Measurements from ENCODE around the gene WDTC1. TPM values are rescaled to one million over a fixed set of nuclear protein-coding genes. Genes with fewer than 3 reads are reported as not detected.
"Not testable (repeated sequence)": the region's sequence is repeated elsewhere in the genome, so short reads cannot be mapped to it uniquely, and the experiment has no call there.

WDTC1 gene
- polyA plus RNA-seq, 10 donors: 24.2 to 29.8 (median 26.9) TPM

GRCh38 chr1:27241677-27242076 is 7.2 kb downstream of the WDTC1 start:
- no peak for DNase-seq

DNA sequence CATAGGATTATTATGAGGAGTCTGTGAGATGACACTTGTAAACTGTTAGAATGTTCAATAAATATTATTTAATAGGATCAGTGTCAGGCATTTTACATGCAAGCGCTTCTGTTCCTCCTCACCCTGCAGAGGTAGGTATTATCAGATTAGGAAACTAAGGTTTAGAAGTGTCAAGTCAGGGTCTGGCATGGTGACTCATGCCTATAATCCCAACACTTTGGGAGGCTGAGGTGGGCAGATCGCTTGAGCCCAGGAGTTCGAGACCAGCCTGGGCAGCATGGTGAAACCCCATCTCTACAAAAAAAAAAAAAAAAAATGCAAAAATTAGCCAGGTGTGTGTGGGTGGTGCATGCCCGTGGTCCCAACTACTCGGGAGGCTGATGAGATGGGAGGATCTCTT is 9.2 kb downstream of the WDTC1 start:
- DNase-seq: not testable (repeated sequence)

DNA sequence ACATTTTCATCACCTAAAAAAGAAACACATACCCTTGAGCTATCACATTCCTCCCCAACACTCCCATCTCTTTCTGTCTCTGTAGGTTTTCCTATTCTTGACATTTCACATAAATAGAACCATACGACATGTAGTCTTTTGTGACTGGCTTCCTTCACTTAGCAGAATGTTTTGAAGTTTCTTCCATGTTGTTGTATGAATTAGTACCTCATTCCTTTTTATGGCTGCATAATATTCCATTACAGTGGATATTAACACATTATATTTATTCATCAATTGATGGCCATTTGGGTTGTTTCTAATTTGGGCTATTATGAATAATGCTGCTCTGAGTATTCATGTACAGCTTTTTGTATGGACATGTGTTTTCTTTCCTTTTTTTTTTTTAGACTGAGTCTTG is 11.8 kb downstream of the WDTC1 start:
- no peak for DNase-seq

GRCh38 chr1:27253596-27253995 is 19.2 kb downstream of the WDTC1 start:
- no peak for DNase-seq

- DNase-seq: no peak
These were observed 20.7 kb downstream of the WDTC1 start for GRCh38 chr1:27255136-27255535.

- DNase-seq: no peak
These were observed 22.7 kb downstream of the WDTC1 start for GRCh38 chr1:27257155-27257554.

- DNase-seq: no peak
These were observed 24.2 kb downstream of the WDTC1 start for GRCh38 chr1:27258598-27258997.

DNA sequence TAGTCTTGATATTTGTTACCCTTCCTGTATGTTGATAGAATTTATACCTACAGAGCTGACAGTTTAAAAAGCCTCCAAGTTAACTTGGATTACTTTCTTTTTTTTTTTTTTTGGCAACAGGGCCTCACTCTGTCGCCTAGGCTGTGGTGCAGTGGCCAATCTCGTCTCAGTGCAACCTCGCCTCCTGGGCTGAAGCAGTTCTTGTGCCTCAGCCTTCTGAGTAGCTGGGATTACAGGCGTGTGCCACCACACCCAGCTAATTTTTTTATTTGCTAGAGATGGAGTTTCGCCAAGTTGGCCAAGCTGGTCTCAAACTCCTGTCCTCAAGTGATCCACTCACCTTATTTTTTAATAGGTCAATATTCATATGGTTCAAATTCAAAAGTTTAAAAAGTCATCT is 32.7 kb downstream of the WDTC1 start:
- no peak for DNase-seq

DNA sequence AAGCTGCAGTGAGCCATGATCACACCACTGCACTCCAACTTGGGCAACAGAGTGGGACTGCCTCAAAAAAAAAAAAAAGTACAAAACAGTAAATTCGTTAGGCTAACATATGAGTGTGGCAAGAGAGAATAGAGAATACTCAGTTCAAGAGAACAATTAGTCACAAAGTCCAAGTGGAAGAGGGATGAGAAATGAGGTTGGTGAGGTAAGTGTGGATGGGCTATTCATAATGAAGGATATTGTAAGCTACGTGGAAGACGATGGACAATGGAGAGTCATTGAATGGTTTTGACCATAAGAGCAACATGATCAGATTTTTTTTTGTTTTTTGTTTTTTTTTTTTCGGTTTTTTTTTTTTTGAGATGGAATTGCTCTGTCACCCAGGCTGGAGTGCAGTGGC is 34.8 kb downstream of the WDTC1 start:
- no peak for DNase-seq

GRCh38 chr1:27274204-27274603 is 39.8 kb downstream of the WDTC1 start:
- no peak for DNase-seq

- no peak for DNase-seq
These were observed 41.3 kb downstream of the WDTC1 start for GRCh38 chr1:27275696-27276095.

DNA sequence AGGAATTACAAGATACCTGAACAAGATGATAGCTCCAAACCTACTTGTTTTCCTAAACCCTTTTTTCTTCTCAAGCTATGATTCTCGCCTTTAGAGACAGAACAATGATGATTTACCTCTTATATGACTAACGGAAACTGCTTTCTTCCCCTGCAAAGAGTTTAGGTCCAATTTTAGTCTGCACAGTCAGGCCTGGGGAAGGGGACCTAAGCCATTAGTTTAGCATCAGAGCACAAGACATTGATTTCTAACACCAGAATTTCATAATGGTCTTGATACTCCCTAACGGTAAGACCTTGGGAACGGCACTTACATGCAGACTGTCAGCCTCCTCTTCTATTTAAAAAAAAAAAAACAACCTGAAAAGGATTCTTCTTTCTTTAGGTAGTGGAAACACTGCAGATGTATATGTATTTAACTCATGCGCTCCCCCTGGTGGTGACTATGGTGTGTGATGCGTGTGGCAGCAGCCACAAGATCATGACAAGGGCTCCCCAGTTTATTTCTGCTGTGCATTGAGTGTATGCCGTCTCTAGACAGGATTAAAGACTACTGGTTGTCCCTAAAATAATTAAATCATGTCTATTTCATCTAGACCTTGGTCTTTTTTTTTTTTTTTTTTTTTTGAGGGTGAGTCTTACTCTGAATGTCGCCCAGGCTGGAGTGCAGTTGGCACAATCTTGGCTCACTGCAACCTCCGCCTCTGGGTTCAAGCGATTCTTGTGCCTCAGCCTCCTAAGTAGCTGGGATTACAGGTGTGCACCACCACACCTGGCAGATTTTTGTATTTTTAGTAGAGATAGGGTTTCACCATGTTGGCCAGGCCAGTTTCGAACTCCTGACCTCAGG is 50.2 kb downstream of the WDTC1 start:
- peak; percentile 69 to 91 (median 88) for DNase-seq

- DNase-seq: no peak
These were observed 50.8 kb downstream of the WDTC1 start for GRCh38 chr1:27285274-27285660.

- not testable (repeated sequence) for DNase-seq
These were observed 51.4 kb downstream of the WDTC1 start for GRCh38 chr1:27285821-27286220.

DNA sequence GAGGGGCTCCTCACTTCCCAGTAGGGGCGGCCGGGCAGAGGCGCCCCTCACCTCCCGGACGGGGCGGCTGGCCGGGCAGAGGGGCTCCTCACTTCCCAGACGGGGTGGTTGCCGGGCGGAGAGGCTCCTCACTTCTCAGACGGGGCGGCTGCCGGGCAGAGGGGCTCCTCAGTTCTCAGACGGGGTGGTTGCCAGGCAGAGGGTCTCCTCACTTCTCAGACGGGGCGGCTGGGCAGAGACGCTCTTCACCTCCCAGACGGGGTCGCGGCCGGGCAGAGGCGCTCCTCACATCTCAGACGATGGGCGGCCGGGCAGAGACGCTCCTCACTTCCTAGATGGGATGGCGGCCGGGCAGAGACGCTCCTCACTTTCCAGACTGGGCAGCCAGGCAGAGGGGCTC is 54.7 kb downstream of the WDTC1 start:
- not testable (repeated sequence) for DNase-seq

DNA sequence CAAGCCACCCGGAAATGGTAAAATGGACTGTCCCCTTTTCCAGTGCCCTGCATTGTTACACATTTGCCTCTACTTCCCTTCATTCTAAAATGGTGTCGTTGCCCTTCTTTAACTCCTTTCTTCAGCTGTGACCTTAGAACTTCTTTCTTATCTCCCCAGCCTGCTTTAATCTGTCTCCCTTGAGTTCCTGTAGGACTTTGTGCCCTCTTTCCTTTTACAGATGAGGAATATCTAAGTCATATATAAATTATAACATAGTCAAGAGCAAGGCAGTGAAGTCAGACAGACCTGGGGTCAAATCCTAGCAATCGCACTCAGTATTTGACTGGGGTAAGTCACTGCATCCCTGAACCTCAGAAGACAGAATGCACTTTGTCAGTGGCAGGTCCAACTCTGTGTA is 56.1 kb downstream of the WDTC1 start:
- DNase-seq: no peak

DNA sequence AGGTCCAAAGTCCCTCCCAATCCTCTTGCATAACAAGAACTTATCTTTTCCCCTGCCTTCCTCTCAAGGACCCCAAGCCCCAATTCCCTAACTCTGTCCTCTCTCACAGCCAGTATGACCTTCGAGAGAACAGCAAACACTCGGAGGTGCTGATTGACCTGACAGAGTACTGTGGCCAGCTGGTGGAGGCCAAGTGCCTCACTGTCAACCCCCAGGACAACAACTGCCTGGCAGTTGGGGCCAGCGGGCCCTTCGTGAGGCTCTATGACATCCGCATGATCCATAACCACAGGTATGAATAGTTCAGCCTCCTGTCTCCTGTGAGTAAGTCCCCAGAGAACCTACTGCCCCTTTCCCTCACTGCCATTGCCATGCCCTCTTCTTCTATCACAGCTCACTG is 57.7 kb downstream of the WDTC1 start:
- no peak for DNase-seq

- no peak for DNase-seq
These were observed 59.5 kb downstream of the WDTC1 start for GRCh38 chr1:27293915-27294314.

DNA sequence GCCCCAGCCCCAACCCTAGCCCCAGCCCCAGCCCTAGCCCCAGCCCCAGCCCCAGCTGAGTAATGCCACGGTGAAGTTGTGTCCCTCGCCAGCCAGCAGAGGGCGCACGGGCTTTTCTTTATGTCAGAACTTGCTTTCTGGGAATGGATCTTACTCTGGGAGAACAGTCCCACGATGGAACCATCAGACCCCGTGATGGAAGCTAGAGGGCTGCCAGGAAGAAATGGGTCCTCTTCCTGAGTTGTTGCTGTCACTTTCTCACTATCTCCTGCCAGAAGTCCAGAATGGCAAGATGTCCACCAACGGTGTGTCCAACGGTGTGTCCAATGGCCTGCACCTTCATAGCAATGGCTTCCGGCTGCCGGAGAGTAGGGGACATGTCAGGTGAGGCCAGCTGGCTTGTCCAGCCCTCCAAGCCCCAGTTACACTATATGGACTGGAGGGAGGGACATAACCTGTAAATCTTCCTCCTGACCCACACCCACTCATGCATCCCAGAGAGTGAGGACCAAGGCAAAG is 62.4 kb downstream of the WDTC1 start:
- peak; percentile 39 to 78 (median 75) for DNase-seq

DNA sequence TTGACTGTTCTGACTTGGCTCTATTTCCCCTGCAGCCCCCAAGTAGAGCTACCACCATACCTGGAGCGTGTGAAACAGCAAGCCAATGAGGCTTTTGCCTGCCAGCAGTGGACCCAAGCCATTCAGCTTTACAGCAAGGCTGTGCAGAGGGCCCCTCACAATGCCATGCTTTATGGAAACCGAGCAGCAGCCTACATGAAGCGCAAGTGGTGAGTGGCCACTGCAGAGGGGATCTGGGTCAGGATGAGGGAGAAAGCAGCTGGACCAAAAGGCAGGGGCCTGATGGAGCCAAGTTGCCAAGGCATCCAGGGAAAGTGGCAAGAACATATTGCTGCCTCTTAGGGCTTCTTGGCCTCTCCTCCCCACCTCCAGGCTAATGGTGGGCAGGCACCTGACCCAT is 63.5 kb downstream of the WDTC1 start:
- no peak for DNase-seq

- DNase-seq: peak in 2 of 3 donors; percentile 37 to 57
These were observed 64.4 kb downstream of the WDTC1 start for GRCh38 chr1:27298632-27299384.

DNA sequence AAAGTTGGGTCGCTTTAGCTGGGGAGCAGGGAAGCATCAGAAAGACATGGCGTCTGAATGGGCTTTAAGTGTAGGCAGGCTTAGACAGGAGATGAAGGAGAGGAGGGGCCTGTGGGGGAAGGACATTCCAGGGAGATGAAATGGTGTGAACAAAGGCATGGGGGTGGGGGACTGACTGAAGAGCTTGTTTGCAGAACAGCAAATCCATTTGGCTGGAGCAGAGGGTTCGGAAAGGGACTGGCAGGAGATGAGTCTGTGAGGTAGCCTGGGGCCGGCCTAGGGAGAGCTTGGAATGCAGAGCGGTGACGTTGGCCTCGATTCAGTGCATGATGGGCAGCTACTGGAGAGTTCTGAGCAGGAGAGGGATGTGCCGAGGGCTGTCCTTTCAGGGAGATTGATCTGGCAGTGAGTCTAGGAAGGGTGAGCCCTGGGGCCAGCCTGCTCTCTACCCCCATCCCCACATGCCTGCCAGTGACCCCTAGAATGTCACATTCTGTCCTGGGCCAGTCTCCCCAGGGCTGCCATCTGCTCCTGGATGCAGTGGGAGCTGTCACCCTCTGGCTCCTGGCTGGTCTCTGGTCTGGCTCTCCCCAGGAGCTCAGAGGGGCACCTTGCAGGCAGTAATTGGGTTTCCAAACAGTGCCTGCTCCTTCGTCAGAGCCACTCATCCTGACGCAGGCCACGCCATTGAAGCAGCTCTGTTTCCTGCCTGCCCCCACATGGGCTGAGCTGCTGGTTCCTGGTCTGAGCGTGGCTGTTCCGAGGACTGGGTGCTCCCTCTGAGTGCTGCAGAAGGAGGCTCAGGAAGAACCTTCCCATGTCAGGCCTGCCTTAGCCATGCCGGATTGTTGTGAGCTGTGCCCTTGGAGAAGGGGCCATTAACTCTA is 65.2 kb downstream of the WDTC1 start:
- peak; percentile 84 to 97 (median 91) for DNase-seq
